ENCODE data around the gene HMX2. TPM values are rescaled to one million over a fixed set of nuclear protein-coding genes. Genes with fewer than 3 reads are reported as not detected.

HMX2 gene
- total RNA-seq, 1 experiment from 2014 or later, result 0.46 TPM

DNA sequence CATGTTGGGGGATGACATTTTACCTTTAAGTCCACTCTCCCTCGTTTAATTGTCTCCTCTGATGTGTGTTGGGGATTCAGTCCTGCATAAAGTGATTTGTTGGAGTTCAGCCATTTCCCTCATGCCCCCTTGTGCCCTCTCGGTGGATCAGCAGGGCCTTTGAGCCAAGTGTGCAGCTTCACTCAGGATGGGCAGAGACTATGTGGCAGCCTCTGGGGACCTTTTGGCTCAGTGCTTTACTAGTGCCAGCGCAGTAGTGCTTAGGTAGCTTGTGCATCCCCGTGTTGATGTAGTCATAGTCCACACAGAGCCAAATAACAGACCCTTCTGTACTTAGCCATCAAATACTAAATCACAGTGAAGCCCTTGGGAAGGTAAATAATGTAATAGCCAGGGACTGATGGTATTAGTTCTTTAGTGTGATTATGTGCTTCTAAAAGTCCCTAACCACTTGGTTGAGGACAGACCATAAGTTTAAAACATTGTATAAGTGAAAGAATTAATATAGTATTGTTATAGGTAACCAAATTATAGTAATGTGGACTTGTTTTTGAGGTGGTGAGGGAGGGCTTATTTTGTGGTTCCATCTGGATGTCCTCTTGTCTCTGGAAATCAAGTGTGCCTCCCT lies 17.6 kb downstream of the HMX2 start:
- Histone ChIP-seq H3T11ph (ENCODE audit: low read length) (no peak overlapping the region), H3K9ac (ENCODE audit: extremely low read depth, insufficient read length, low read length) (no peak overlapping the region), H3K79me2 (ENCODE audit: insufficient read depth, low read length) (peaks cover 3% of the 10 kb centered on the region; the same call in 1 of the 2 replicates), H3K18ac (ENCODE audit: insufficient read length, low read depth, low read length) (no peak overlapping the region), H2BK15ac (ENCODE audit: low read depth, low read length) (no peak overlapping the region), H3K23me2 (ENCODE audit: insufficient read length, low read depth, low read length, poor library complexity, severe bottlenecking) (no peaks in the 10 kb centered on the region), H2BK12ac (ENCODE audit: insufficient read length, low read depth, low read length) (no peak overlapping the region), H3K14ac (ENCODE audit: insufficient read depth, low read length) (no peak overlapping the region), H3K9me3 (ENCODE audit: control insufficient read depth, low read depth, low read length) (no peaks in the 10 kb centered on the region), H2BK20ac (ENCODE audit: low read depth, low read length, poor library complexity, severe bottlenecking) (no peak overlapping the region), H3K56ac (ENCODE audit: insufficient read length, low read depth, low read length) (no peak overlapping the region), H2BK120ac (ENCODE audit: low read depth, low read length, poor library complexity, severe bottlenecking) (no peak overlapping the region), H2BK5ac (ENCODE audit: insufficient read length, low read length) (no peak overlapping the region), H3K4ac (ENCODE audit: low read depth, low read length) (no peak overlapping the region), H4K8ac (replicated peaks; ENCODE audit: insufficient read length, low read depth, low read length) (no peak overlapping the region), H3K27ac (ENCODE audit: insufficient read length, low read depth, low read length) (no peak overlapping the region), H3K27me3 (ENCODE audit: insufficient read depth, low read length) (no peaks in the 10 kb centered on the region), H3K4me2 (ENCODE audit: insufficient read depth, insufficient read length, low read length) (no peak overlapping the region), H3K4me1 (ENCODE audit: insufficient read depth, low read length) (no peaks in the 10 kb centered on the region), H4K20me1 (ENCODE audit: control insufficient read depth, insufficient read depth, insufficient read length) (no peaks in the 10 kb centered on the region), H3K79me1 (ENCODE audit: insufficient read depth, low read depth, low read length, poor library complexity, severe bottlenecking) (peaks cover 7% of the 10 kb centered on the region), H4K91ac (ENCODE audit: insufficient read length, low read depth, low read length) (no peak overlapping the region), H3K23ac (ENCODE audit: insufficient read length, low read depth, low read length) (no peak overlapping the region), H2AK5ac (ENCODE audit: insufficient read length, low read length) (no peak overlapping the region), H2AFZ (ENCODE audit: low read length) (no peak overlapping the region), H4K5ac (ENCODE audit: insufficient read length, low read depth, low read length) (no peak overlapping the region)
- no peak overlapping the region for H3K4me3 Mint-ChIP-seq
- peaks cover 45 to 74% (median 73%) of the 10 kb centered on the region in 3 experiments for H3K36me3 Mint-ChIP-seq (ENCODE audit: insufficient read depth in 1 of 3, low read depth in 3 of 3)
- no peaks in the 10 kb centered on the region for H3K9me3 Mint-ChIP-seq
- WGBS (ENCODE audit: extremely low coverage, insufficient read length, low lambda C conversion rate), result no CpG with 5 or more reads among the region's 4 CpGs
- peak overlapping the region in 1 of 3 experiments; percentile 4; a peak in 1 of 7 replicates for H3K27ac Mint-ChIP-seq
- no peak for DNase-seq
- TF ChIP-seq, protein P1, sequence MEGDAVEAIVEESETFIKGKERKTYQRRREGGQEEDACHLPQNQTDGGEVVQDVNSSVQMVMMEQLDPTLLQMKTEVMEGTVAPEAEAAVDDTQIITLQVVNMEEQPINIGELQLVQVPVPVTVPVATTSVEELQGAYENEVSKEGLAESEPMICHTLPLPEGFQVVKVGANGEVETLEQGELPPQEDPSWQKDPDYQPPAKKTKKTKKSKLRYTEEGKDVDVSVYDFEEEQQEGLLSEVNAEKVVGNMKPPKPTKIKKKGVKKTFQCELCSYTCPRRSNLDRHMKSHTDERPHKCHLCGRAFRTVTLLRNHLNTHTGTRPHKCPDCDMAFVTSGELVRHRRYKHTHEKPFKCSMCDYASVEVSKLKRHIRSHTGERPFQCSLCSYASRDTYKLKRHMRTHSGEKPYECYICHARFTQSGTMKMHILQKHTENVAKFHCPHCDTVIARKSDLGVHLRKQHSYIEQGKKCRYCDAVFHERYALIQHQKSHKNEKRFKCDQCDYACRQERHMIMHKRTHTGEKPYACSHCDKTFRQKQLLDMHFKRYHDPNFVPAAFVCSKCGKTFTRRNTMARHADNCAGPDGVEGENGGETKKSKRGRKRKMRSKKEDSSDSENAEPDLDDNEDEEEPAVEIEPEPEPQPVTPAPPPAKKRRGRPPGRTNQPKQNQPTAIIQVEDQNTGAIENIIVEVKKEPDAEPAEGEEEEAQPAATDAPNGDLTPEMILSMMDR (conservative IDR thresholded peaks at IDR 0.05), result peak; percentile 40; the same call in 2 of the 3 replicates
- H3K27me3 Mint-ChIP-seq (ENCODE audit: low read depth), result no peaks in the 10 kb centered on the region
- no peaks in the 10 kb centered on the region for H3K4me1 Mint-ChIP-seq
